KOPT-K1 (cell line): Measurements from ENCODE around the gene ZNF182.
"Not testable (repeated sequence)": the region's sequence is repeated elsewhere in the genome, so short reads cannot be mapped to it uniquely, and the experiment has no call there.

Source experiments
- H3K27ac ChIP-seq: fragments of 200-600 bp; sonication (generic); 2 replicates; pipeline ENCODE4 v1.5.1; 2016; ENCODE audit warnings: antibody characterized with exemption, mild to moderate bottlenecking, low read depth, low read length; ENCODE audit not compliant: poor library complexity, severe bottlenecking
- H3K36me3 ChIP-seq: fragments of 200-600 bp; sonication (generic); 2 replicates; pipeline ENCODE4 v1.5.1; 2017; ENCODE audit warnings: antibody characterized with exemption, mild to moderate bottlenecking, low read length, moderate library complexity; ENCODE audit not compliant: insufficient read depth
- H3K9me3 ChIP-seq: fragments of 200-600 bp; sonication (generic); 2 replicates; pipeline ENCODE4 v1.5.1; 2017; ENCODE audit warnings: antibody characterized with exemption, low read length, mild to moderate bottlenecking; ENCODE audit not compliant: insufficient read depth, poor library complexity, severe bottlenecking

Gene ZNF182

GRCh38 chrX:48003758-48004457, at the start of gene ZNF182:
Gene ZNF182 (minus strand): TSS chrX:48003989. CDS start chrX:48002609, 1,380 bp downstream.
- H3K27ac ChIP-seq: peak within 1 kb of the TSS; percentile 84
- peaks cover 10% of the 10 kb centered on the region; the same call in 1 of the 2 replicates for H3K36me3 ChIP-seq
- no peaks in the 10 kb centered on the region for H3K9me3 ChIP-seq

- Histone ChIP-seq H3K9me3 (no peaks in the 10 kb centered on the region), H3K27ac (no peak overlapping the region), H3K36me3 (no peaks in the 10 kb centered on the region)
These were observed 43.1 kb upstream of the ZNF182 start for GRCh38 chrX:48046846-48047245.

GRCh38 chrX:48045410-48046311, 41.9 kb upstream of the ZNF182 start:
- no peaks in the 10 kb centered on the region for H3K36me3 ChIP-seq
- no peaks in the 10 kb centered on the region for H3K9me3 ChIP-seq
- H3K27ac ChIP-seq: no peak overlapping the region

- no peaks in the 10 kb centered on the region for H3K9me3 ChIP-seq
- H3K36me3 ChIP-seq: no peaks in the 10 kb centered on the region
- H3K27ac ChIP-seq: no peak overlapping the region
These were observed 39.3 kb upstream of the ZNF182 start for GRCh38 chrX:48043056-48043455.

GRCh38 chrX:48035891-48036290, 32.1 kb upstream of the ZNF182 start:
- H3K36me3 ChIP-seq: no peaks in the 10 kb centered on the region
- H3K9me3 ChIP-seq: no peaks in the 10 kb centered on the region
- no peak overlapping the region for H3K27ac ChIP-seq

GRCh38 chrX:48030641-48031173, 26.9 kb upstream of the ZNF182 start:
- H3K27ac ChIP-seq, H3K36me3 ChIP-seq, H3K9me3 ChIP-seq: not testable (repeated sequence)

- no peaks in the 10 kb centered on the region for H3K36me3 ChIP-seq
- H3K27ac ChIP-seq: no peak overlapping the region
- no peaks in the 10 kb centered on the region for H3K9me3 ChIP-seq
These were observed 26.4 kb upstream of the ZNF182 start for GRCh38 chrX:48030237-48030636.

- H3K36me3 ChIP-seq: no peaks in the 10 kb centered on the region
- no peak overlapping the region for H3K27ac ChIP-seq
- H3K9me3 ChIP-seq: no peaks in the 10 kb centered on the region
These were observed 24.3 kb upstream of the ZNF182 start for GRCh38 chrX:48028091-48028490.

- H3K36me3 ChIP-seq, H3K9me3 ChIP-seq, H3K27ac ChIP-seq: not testable (repeated sequence)
These were observed 23.8 kb upstream of the ZNF182 start for GRCh38 chrX:48027545-48027944.

GRCh38 chrX:48025561-48025960, 21.8 kb upstream of the ZNF182 start:
- H3K36me3 ChIP-seq: no peaks in the 10 kb centered on the region
- H3K27ac ChIP-seq: no peak overlapping the region
- no peaks in the 10 kb centered on the region for H3K9me3 ChIP-seq

GRCh38 chrX:48022738-48023137, 18.9 kb upstream of the ZNF182 start:
- Histone ChIP-seq H3K36me3 (no peaks in the 10 kb centered on the region), H3K9me3 (no peaks in the 10 kb centered on the region)

GRCh38 chrX:48022100-48022499, 18.3 kb upstream of the ZNF182 start:
- Histone ChIP-seq H3K9me3 (no peaks in the 10 kb centered on the region), H3K27ac (no peak overlapping the region), H3K36me3 (no peaks in the 10 kb centered on the region)

More at GRCh38 chrX:48022738-48023137, 18.9 kb upstream of the ZNF182 start:
- H3K27ac ChIP-seq: no peak overlapping the region

- Histone ChIP-seq H3K9me3 (no peaks in the 10 kb centered on the region), H3K36me3 (no peaks in the 10 kb centered on the region), H3K27ac (peak overlapping the region; percentile 91)
These were observed 17.5 kb upstream of the ZNF182 start for GRCh38 chrX:48021026-48021900.

GRCh38 chrX:48020472-48020871, 16.7 kb upstream of the ZNF182 start:
- not testable (repeated sequence) for H3K9me3 ChIP-seq, H3K36me3 ChIP-seq
- H3K27ac ChIP-seq: peak overlapping the region; percentile 91

- H3K9me3 ChIP-seq, H3K27ac ChIP-seq, H3K36me3 ChIP-seq: not testable (repeated sequence)
These were observed 16.1 kb upstream of the ZNF182 start for GRCh38 chrX:48019892-48020291.
